HEK293 (cell line): ENCODE data around the gene EXOSC5.

Source experiments
- CTCF ChIA-PET: fragments of 350-600 bp; formaldehyde crosslinking; extraction: SDS; loops from one replicate; lab custom pipeline; 2021; ENCODE audit warnings: antibody characterized with exemption; lab: Yijun Ruan, JAX
- POLR2A ChIA-PET: fragments of 300-600 bp; formaldehyde crosslinking; extraction: SDS; loops from one replicate; lab custom pipeline; 2020; ENCODE audit warnings: antibody characterized with exemption, inconsistent platforms; lab: Yijun Ruan, JAX
- H3K27ac ChIP-seq: fragments of 200-500 bp; sonication (Bioruptor generic); 2 replicates; pipeline ENCODE4 v1.5.1; 2014; ENCODE audit warnings: low read depth, low read length, control low read depth, inconsistent platforms; ENCODE audit errors: extremely low read depth
- H3K36me3 ChIP-seq, 2 experiments: fragments of 200-500 bp in 1 of 2; sonication (Bioruptor generic) in 1 of 2; 1 replicate in 1 of 2; 2 replicates in 1 of 2; pipeline ENCODE4 v1.5.1; 2014 to 2017; ENCODE audit warnings: inconsistent platforms in 2 of 2, low read length in 2 of 2; ENCODE audit not compliant: control insufficient read depth in 2 of 2, insufficient read depth in 1 of 2
- H3K4me1 ChIP-seq: fragments of 200-500 bp; sonication (Bioruptor generic); 2 replicates; pipeline ENCODE4 v1.5.1; 2014; ENCODE audit warnings: mild to moderate bottlenecking, low read length, inconsistent platforms; ENCODE audit not compliant: control insufficient read depth, insufficient read depth
- H3K4me3 ChIP-seq: 2 replicates; pipeline ENCODE4 v1.5.1; 2011; ENCODE audit warnings: low read depth, mild to moderate bottlenecking, control low read depth, low read length, moderate library complexity
- H3K9me3 ChIP-seq: fragments of 200-500 bp; sonication (Bioruptor generic); 2 replicates; pipeline ENCODE4 v1.5.1; 2014; ENCODE audit warnings: low read depth, low read length, inconsistent platforms; ENCODE audit not compliant: control insufficient read depth, insufficient read depth
- CTCF ChIP-seq: fragments of 450-650 bp; formaldehyde crosslinking; IDR thresholded peaks from 2 replicates; pipeline ENCODE4 v1.5.1; 2016; ENCODE audit warnings: missing biosample characterization, missing genetic modification characterization
- EGR2 ChIP-seq: fragments of 450-650 bp; formaldehyde crosslinking; IDR thresholded peaks from 2 replicates; pipeline ENCODE4 v1.5.1; 2016; ENCODE audit warnings: low read depth, missing biosample characterization, missing genetic modification characterization
- GLIS1 ChIP-seq: fragments of 450-650 bp; formaldehyde crosslinking; IDR thresholded peaks from 2 replicates; pipeline ENCODE4 v1.5.1; 2016; ENCODE audit warnings: missing biosample characterization, missing genetic modification characterization
- GLIS2 ChIP-seq: fragments of 450-650 bp; formaldehyde crosslinking; IDR thresholded peaks from 2 replicates; pipeline ENCODE4 v1.5.1; 2016; ENCODE audit warnings: missing biosample characterization, missing genetic modification characterization
- HOXC10 ChIP-seq: sonication (generic); formaldehyde crosslinking; IDR thresholded peaks from 2 replicates; pipeline ENCODE4 v1.8.1; 2023; ENCODE audit warnings: mild to moderate bottlenecking, missing genetic modification reagents
- KLF1 ChIP-seq: fragments of 450-650 bp; formaldehyde crosslinking; IDR thresholded peaks from 2 replicates; pipeline ENCODE4 v1.5.1; 2016; ENCODE audit warnings: missing biosample characterization, missing genetic modification characterization
- OSR2 ChIP-seq: fragments of 450-650 bp; formaldehyde crosslinking; IDR thresholded peaks from 2 replicates; pipeline ENCODE4 v1.5.1; 2016; ENCODE audit warnings: missing biosample characterization, missing genetic modification characterization
- PRDM10 ChIP-seq: fragments of 450-650 bp; formaldehyde crosslinking; IDR thresholded peaks from 2 replicates; pipeline ENCODE4 v1.5.1; 2016; ENCODE audit warnings: missing biosample characterization, missing genetic modification characterization
- ZBTB17 ChIP-seq: fragments of 450-650 bp; formaldehyde crosslinking; IDR thresholded peaks from 2 replicates; pipeline ENCODE4 v1.5.1; 2016; ENCODE audit warnings: missing biosample characterization, missing genetic modification characterization
- ZBTB20 ChIP-seq: fragments of 450-650 bp; formaldehyde crosslinking; IDR thresholded peaks from 2 replicates; pipeline ENCODE4 v1.5.1; 2016; ENCODE audit warnings: missing biosample characterization, missing genetic modification characterization
- ZIC2 ChIP-seq: fragments of 450-650 bp; formaldehyde crosslinking; IDR thresholded peaks from 2 replicates; pipeline ENCODE4 v1.5.1; 2016; ENCODE audit warnings: missing biosample characterization, missing genetic modification characterization
- ZNF121 ChIP-seq: fragments of 450-650 bp; formaldehyde crosslinking; IDR thresholded peaks from 2 replicates; pipeline ENCODE4 v1.5.1; 2016; ENCODE audit warnings: missing biosample characterization, missing genetic modification characterization
- ZNF138 ChIP-seq: fragments of 450-650 bp; formaldehyde crosslinking; IDR thresholded peaks from 2 replicates; pipeline ENCODE4 v1.5.1; 2016; ENCODE audit warnings: missing biosample characterization, missing genetic modification characterization, borderline replicate concordance
- ZNF174 ChIP-seq: fragments of 450-650 bp; formaldehyde crosslinking; IDR thresholded peaks from 2 replicates; pipeline ENCODE4 v1.5.0; 2017; ENCODE audit warnings: missing biosample characterization, mild to moderate bottlenecking, missing genetic modification characterization
- ZNF239 ChIP-seq: fragments of 450-650 bp; formaldehyde crosslinking; IDR thresholded peaks from 2 replicates; pipeline ENCODE4 v1.5.1; 2016; ENCODE audit warnings: missing biosample characterization, missing genetic modification characterization
- ZNF24 ChIP-seq: fragments of 450-650 bp; formaldehyde crosslinking; IDR thresholded peaks from 2 replicates; pipeline ENCODE4 v1.5.1; 2016; ENCODE audit warnings: missing biosample characterization, missing genetic modification characterization
- ZNF362 ChIP-seq: fragments of 450-650 bp; formaldehyde crosslinking; IDR thresholded peaks from 2 replicates; pipeline ENCODE4 v1.5.1; 2016; ENCODE audit warnings: missing biosample characterization, missing genetic modification characterization
- ZNF391 ChIP-seq: fragments of 450-650 bp; formaldehyde crosslinking; IDR thresholded peaks from 2 replicates; pipeline ENCODE4 v1.5.1; 2016; ENCODE audit warnings: low read depth, missing biosample characterization, missing genetic modification characterization, borderline replicate concordance
- ZNF398 ChIP-seq: fragments of 450-650 bp; formaldehyde crosslinking; IDR thresholded peaks from 2 replicates; pipeline ENCODE4 v1.5.1; 2017; ENCODE audit warnings: missing biosample characterization, missing genetic modification characterization
- ZNF473 ChIP-seq: fragments of 450-650 bp; formaldehyde crosslinking; IDR thresholded peaks from 2 replicates; pipeline ENCODE4 v1.5.1; 2017; ENCODE audit warnings: missing biosample characterization, missing genetic modification characterization
- ZNF555 ChIP-seq: fragments of 450-650 bp; formaldehyde crosslinking; conservative IDR thresholded peaks from 2 replicates; pipeline ENCODE4 v1.5.1; 2017; ENCODE audit warnings: missing biosample characterization, mild to moderate bottlenecking, missing genetic modification characterization, inconsistent platforms
- ZNF596 ChIP-seq: fragments of 450-650 bp; IDR thresholded peaks from 2 replicates; pipeline ENCODE4 v1.5.0; 2018; ENCODE audit warnings: missing biosample characterization, mild to moderate bottlenecking, missing genetic modification characterization, moderate library complexity
- ZNF629 ChIP-seq: fragments of 450-650 bp; formaldehyde crosslinking; IDR thresholded peaks from 2 replicates; pipeline ENCODE4 v1.5.1; 2017; ENCODE audit warnings: missing biosample characterization, missing genetic modification characterization
- ZNF692 ChIP-seq: fragments of 450-650 bp; formaldehyde crosslinking; IDR thresholded peaks from 2 replicates; pipeline ENCODE4 v1.5.1; 2016; ENCODE audit warnings: missing biosample characterization, missing genetic modification characterization
- ZNF777 ChIP-seq: fragments of 450-650 bp; formaldehyde crosslinking; IDR thresholded peaks from 2 replicates; pipeline ENCODE4 v1.5.1; 2017; ENCODE audit warnings: missing biosample characterization, missing genetic modification characterization, borderline replicate concordance
- ZNF785 ChIP-seq: fragments of 450-650 bp; formaldehyde crosslinking; IDR thresholded peaks from 2 replicates; pipeline ENCODE4 v1.5.1; 2016; ENCODE audit warnings: missing biosample characterization, missing genetic modification characterization
- ZNF792 ChIP-seq: fragments of 450-650 bp; formaldehyde crosslinking; IDR thresholded peaks from 2 replicates; pipeline ENCODE4 v1.5.1; 2016; ENCODE audit warnings: missing biosample characterization, missing genetic modification characterization
- ZXDB ChIP-seq: fragments of 450-650 bp; formaldehyde crosslinking; IDR thresholded peaks from 2 replicates; pipeline ENCODE4 v1.5.1; 2016; ENCODE audit warnings: missing biosample characterization, missing genetic modification characterization

Gene EXOSC5

GRCh38 chr19:41426952-41427646 is 29.9 kb upstream of the EXOSC5 start, which contains the start of gene B3GNT8:
B3GNT8 (minus strand) TSS chr19:41427374; CDS start chr19:41426778, 596 bp downstream.
- no peak within 1 kb of the TSS for H3K4me3 ChIP-seq
- CTCF ChIA-PET, result interaction anchor here (0.7 to 4.2 kb wide), 2 partner anchors 22 to 879 kb away, joined by 3 to 21 read pairs; no protein-coding TSS in a partner anchor
- no peaks in the 10 kb centered on the region for H3K9me3 ChIP-seq
- peak within 1 kb of the TSS; percentile 64 for H3K27ac ChIP-seq
- H3K36me3 ChIP-seq, result peaks cover 10 to 46% of the 10 kb centered on the region in 2 experiments; a peak in 2 of 3 replicates
- H3K4me1 ChIP-seq, result peaks cover 13% of the 10 kb centered on the region
- POLR2A ChIA-PET, result interaction anchor here (0.6 to 1.9 kb wide), 7 partner anchors 9 to 686 kb away, joined by 3 to 13 read pairs (median 7); partner anchors contain the start of genes B9D2 and DMAC2
- TF ChIP-seq ZNF239 (no peak), ZNF138 (tag by site-specific recombination) (no peak), ZBTB20 (tag by site-specific recombination) (peak; percentile 93), ZNF629 (tag by site-specific recombination) (no peak), CTCF (tag by site-specific recombination) (no peak), ZNF596 (tag by site-specific recombination) (no peak), ZNF777 (tag by site-specific recombination) (no peak), GLIS2 (tag by site-specific recombination) (peak; percentile 62), ZNF362 (no peak), ZNF473 (tag by site-specific recombination) (no peak), ZNF24 (tag by site-specific recombination) (no peak), GLIS1 (tag by site-specific recombination) (peak; percentile 49), ZNF692 (tag by site-specific recombination) (peak; percentile 88), ZNF398 (tag by site-specific recombination) (peak; percentile 79), ZNF391 (tag by site-specific recombination) (no peak), ZNF555 (tag by site-specific recombination) (no peak), ZNF121 (tag by site-specific recombination) (no peak), ZIC2 (tag by site-specific recombination) (peak; percentile 35; the same call in 1 of the 2 replicates), KLF1 (tag by site-specific recombination) (peak; percentile 30), ZXDB (tag by site-specific recombination) (peak; percentile 81), OSR2 (tag by site-specific recombination) (no peak), HOXC10 (CRISPR knock-in tag) (no peak), ZBTB17 (tag by site-specific recombination) (peak; percentile 64; the same call in 1 of the 2 replicates), EGR2 (tag by site-specific recombination) (no peak), ZNF785 (tag by site-specific recombination) (no peak), ZNF792 (tag by site-specific recombination) (no peak), PRDM10 (no peak), ZNF174 (no peak)
